ENCODE measurements around the gene IKBKE.

Gene IKBKE

DNA sequence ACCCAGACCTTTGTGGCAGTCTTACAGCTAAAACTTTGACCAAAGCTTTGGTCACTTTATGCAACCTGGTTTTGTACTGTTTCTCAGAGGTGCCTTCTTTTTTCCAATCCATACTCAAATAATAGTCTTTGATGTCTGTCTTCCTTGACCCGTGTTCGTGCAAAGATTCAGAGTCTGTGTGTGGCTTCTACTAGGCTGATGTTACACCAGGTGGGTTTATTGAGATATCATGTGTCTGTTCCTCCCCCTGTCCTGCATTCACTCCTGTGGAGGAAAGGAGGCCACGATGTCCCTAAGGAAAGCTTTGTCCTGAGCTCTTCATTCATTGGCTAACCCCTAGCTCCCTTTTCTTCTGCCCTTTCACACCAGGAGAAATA lies 15.0 kb upstream of the IKBKE start:
- no peak for DNase-seq (ENCODE audit: low spot score)

DNA sequence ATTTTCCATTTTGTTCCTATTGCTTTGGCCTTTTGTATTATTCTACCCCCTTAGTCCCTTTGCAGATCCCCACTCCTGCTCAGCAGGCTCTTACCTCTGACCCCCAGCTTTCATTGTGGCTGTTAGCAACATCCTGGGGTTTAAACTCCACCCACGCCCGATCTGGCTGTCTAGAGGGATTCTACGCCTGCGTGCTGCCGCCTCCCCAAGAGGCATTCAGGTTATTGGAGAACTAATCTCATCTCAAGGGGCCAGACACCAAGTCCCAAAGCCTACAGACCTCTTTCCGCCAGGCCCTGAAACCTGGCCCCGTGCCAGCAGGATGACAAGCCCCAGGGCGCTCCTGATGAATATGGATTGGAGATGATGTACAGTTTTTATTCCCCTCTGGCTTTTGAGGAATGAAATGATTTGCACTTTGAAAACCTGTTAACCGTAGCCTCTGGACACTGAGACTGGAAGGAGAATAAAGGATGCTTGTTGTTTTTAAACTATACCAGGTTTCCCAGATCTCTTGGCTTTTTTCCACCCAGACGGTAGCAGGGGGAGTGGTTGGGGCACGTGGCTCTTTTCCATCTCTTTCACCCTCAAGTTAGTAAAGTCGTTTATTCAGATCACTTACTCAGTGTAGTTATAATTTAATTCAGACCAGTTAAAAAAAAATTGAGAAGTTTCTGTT lies 14.5 kb upstream of the IKBKE start:
- DNase-seq (ENCODE audit: low spot score) = peak; percentile 25

GRCh38 chr1:206456577-206457370 lies 13.5 kb upstream of the IKBKE start:
- no peak for DNase-seq (ENCODE audit: low spot score)

DNA sequence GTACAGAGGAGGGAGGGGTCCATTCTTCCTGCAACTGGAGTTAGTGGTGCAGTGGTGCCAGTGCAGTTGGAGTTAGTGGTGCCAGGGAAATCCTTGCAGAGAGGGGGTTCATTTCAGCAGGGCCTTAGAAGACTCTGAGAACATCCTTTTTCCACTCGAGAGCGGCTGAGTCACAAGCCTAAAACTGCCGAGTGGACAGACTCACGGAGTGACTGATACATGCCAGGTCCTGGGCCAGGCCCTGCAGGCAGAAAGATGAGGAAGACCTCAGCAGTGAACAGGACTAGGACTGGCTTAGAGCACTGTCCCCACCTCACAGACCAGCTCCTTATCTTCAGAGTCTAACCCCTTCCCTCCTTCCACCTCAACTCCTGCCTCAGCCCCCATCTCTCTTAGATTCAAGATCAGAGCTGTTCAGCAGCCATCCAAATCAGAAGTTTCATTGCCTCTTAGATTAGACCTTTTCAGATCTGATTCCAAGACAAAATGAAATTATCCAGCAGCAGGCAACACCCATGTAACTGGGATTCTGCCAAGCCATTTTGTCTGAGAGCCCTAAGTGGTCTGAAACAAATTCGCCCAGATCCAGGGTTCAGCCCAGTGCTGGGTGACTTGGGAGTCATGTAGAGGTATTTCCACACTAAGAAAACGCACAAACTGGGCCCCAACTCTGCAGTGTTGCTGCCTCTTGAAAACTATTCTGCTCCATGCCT lies 12.7 kb upstream of the IKBKE start:
- DNase-seq (ENCODE audit: low spot score) = no peak

DNA sequence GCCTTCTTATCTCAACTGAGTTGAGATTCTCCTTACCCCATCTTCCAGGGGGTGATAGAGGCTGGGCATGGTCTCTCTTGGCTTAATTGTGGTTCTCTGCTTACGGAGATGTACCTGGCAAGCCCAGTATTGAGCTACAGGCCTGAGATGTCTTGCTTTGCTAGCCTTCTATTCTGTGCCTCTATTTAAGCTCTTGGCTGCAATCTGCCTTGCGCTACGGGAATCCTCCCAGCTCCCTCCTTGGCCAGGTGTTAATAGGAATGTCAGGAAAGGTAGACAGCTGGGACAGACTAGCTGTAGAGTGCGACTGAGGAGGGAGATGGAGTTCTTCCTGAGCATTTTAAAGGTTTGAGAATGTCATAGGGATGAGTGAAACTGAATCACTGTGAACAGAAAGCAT lies 10.6 kb upstream of the IKBKE start:
- no peak for DNase-seq (ENCODE audit: low spot score)

DNA sequence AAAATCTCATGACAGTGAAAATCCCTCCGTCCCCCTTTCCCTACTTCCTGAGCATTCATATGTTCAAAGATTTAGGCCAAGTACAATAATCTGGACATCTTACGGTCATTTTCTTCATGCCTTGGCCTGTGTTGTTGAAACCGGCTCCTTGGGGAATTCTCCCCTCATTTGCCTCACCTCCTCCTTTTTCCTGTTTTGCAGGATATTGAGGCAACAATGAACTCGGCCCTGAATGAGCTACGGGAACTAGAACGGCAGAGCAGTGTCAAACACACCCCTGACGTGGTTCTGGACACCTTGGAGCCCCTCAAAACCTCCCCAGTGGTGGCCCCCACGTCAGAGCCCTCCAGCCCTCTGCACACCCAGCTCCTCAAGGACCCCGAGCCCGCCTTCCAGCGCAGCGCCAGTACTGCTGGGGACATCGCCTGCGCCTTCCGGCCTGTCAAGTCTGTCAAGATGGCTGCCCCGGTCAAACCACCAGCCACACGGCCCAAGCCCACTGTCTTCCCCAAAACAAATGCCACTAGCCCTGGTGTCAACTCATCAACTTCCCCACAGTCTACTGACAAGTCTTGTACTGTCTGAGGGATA lies 9.3 kb upstream of the IKBKE start:
- no peak for DNase-seq (ENCODE audit: low spot score)

GRCh38 chr1:206461602-206462455 lies 8.4 kb upstream of the IKBKE start:
- peak; percentile 73 for DNase-seq (ENCODE audit: low spot score)

DNA sequence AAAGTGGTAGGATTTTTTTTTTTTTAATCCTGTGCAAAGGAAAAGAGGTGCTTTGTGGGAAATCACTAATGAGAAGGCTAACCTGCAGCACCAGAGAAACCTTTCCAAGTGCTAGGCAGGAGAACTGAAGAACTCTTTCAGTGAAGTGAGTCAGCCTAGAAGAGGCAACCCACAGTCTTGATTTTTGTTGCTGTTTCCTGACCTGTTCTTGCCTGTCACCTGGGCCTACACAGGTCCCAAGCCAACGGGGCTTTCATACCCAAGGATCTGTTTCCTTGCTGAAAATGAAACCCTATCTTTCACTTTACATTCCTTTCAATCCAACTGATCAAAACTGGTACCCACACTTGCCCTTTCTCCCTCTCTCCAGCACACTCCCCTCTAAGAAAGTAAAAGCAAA lies 7.1 kb upstream of the IKBKE start:
- DNase-seq (ENCODE audit: low spot score) = no peak

GRCh38 chr1:206463911-206464310 lies 6.4 kb upstream of the IKBKE start:
- DNase-seq (ENCODE audit: low spot score) = no peak

DNA sequence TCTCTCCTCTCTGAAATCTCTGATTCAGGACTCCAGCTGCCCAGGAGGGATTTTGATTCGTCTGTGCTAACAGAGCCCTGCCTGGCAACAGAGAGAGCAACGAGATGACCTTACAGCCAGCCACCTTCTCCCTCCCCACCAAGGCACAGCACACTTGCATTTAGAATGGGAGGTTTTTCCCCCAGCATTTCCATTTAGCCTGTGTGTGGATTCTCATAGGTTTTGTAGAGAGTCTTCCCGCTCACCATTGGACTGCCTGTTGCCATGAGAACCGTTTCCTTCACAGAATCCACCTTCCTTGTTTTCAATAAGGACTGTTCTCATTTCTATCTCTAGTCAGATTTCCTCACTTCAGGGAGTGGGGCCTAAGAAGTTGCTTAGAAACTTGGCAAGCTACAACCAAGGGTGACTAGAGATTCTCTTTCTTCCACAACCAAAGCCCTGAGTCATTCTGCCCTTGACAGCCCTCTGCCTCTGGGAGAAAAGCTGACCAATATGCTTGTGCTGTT lies 5.8 kb upstream of the IKBKE start:
- peak; percentile 37 for DNase-seq (ENCODE audit: low spot score)

GRCh38 chr1:206465951-206466350 lies 4.3 kb upstream of the IKBKE start:
- DNase-seq (ENCODE audit: low spot score) = no peak

DNA sequence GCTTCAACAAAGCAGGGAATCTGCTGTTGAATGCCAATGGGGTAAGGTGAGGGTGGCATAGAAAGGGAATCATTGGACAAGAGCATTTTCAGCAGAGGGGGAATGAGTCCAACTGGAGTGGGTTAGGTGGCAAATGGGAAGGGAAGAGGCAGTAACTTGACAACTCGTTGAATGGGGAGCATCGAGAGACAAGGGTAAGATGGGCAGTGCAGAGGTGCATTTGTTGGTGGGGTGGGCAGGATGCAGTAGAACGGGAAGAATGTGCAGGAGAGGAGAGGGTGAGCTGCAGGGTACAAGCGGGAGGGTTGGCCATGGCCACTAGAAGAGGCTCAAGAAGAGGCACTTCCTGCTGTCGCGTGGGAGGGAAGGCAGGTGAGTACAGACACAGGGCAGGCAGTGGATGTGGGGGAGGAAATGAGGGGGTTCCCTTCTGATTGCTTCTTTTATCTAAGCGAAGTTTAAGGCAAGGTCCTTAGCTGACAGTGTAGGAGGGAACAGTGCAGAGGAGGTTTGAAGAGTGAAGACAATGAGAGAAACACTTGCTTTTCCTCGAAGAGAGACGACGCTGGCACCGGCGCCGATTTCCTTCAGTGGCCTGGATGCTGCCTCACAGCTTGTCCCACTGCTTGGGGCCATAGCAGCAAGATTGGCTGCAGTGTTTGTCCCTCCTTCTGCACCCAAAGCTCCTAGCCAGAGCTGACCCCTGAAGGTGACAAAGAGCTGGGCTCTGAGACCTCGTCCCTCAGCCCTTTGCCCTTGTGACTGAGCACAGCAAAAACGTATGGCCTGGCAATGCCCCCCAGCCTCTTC lies 3.2 kb upstream of the IKBKE start:
- no peak for DNase-seq (ENCODE audit: low spot score)

DNA sequence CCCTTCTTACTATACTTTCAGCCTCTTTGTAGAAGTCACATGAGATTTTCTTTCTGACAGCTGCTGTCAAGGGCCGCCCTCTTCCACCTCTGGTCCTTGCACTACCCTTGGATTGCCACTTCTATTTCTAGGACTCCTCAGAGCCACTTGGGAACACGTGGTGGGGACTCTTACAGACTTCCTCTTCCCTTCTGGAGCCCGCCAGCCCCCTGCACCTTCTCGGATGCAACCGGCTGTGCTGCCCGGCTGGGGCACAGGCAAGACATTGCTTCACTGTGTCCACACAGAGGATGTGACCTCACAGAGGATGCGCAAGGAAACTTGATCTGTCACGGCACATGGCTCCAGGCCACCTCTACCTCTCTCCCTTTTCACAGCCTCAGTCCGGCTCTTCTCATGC lies 2.4 kb upstream of the IKBKE start:
- no peak for DNase-seq (ENCODE audit: low spot score)

GRCh38 chr1:206468571-206468970 lies 1.7 kb upstream of the IKBKE start:
- no peak for DNase-seq (ENCODE audit: low spot score)

- DNase-seq (ENCODE audit: low spot score) = no peak
Measured at GRCh38 chr1:206469411-206469932, 804 bp upstream of the IKBKE start.

- DNase-seq (ENCODE audit: low spot score) = no peak
Measured at GRCh38 chr1:206470692-206471414, 577 bp downstream of the IKBKE start.

DNA sequence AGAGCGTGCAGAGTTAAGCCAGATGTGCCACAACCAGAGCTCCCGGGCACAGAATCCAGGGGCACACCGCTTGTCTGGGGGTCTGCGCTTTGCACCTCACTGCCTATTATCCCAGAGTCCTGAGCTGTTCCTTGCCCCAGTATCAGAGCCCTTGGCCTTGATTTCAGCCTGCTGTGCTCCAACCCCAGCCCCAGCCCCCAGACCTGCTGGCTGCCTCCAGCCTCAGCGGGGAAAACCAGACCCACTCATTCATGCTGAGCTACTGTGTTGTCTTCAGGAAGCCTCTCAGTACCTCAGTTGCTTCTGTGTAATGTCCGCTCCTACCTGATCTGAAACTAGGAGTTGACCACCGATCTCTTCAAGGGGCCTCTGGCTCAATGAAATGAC lies 1.1 kb downstream of the IKBKE start:
- DNase-seq (ENCODE audit: low spot score) = no peak

- no peak for DNase-seq (ENCODE audit: low spot score)
Measured at GRCh38 chr1:206472024-206472423, 1.7 kb downstream of the IKBKE start.

DNA sequence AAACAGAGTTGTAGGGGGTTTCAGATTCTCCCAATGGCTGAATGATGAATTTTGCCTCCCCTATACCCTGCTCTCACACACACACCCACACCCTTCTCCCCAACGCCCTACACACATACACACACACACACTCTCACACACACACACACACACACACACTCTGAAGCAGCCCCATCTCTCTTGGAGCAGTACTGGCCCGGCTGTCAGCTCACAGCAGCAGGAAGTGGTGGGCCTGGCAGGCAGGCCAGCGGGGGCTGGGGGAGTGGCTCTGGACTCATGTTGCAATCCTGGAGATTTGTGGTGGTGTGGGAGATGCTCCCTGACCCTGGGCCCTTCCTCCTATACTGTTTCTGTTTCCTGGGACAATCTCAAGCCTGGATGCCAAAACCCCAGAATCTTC lies 2.2 kb downstream of the IKBKE start:
- no peak for DNase-seq (ENCODE audit: low spot score)

- DNase-seq (ENCODE audit: low spot score) = no peak
Measured at GRCh38 chr1:206472886-206473285, 2.6 kb downstream of the IKBKE start.

All from hematopoietic multipotent progenitor cell treated with erythropoietin and hydrocortisone succinate and interleukin-3 and kit ligand, for 17 days (in vitro differentiated cells).